Measurements from ENCODE around the gene ZC3H14.

The ZC3H14 gene

GRCh38 chr14:88607829-88608228 is 45.0 kb downstream of the ZC3H14 start:
- no peak for DNase-seq

- peak; percentile 6 for DNase-seq
Measured at GRCh38 chr14:88611878-88612277, 49.0 kb downstream of the ZC3H14 start.

GRCh38 chr14:88612981-88613380 is 50.1 kb downstream of the ZC3H14 start:
- DNase-seq: no peak

GRCh38 chr14:88613552-88614010 is 50.7 kb downstream of the ZC3H14 start:
- DNase-seq: peak; percentile 11

GRCh38 chr14:88614218-88614907 is 51.5 kb downstream of the ZC3H14 start:
- DNase-seq: peak; percentile 82

- no peak for DNase-seq
Measured at GRCh38 chr14:88616697-88617096, 53.9 kb downstream of the ZC3H14 start.

- no peak for DNase-seq
Measured at GRCh38 chr14:88617479-88617878, 54.6 kb downstream of the ZC3H14 start.

GRCh38 chr14:88618476-88618875 is 55.6 kb downstream of the ZC3H14 start:
- DNase-seq: no peak

- peak; percentile 19 for DNase-seq
Measured at GRCh38 chr14:88621100-88621499, 58.3 kb downstream of the ZC3H14 start.

GRCh38 chr14:88625671-88626070 is 62.8 kb downstream of the ZC3H14 start:
- DNase-seq: no peak

GRCh38 chr14:88628033-88628432 is 65.2 kb downstream of the ZC3H14 start:
- DNase-seq: no peak

GRCh38 chr14:88628462-88628861 is 65.6 kb downstream of the ZC3H14 start:
- DNase-seq: no peak

GRCh38 chr14:88630565-88630964 is 67.7 kb downstream of the ZC3H14 start:
- DNase-seq: peak; percentile 49

- no peak for DNase-seq
Measured at GRCh38 chr14:88631091-88631490, 68.3 kb downstream of the ZC3H14 start.

- no peak for DNase-seq
Measured at GRCh38 chr14:88632512-88632911, 69.7 kb downstream of the ZC3H14 start.

GRCh38 chr14:88639221-88639620 is 76.4 kb downstream of the ZC3H14 start:
- DNase-seq: no peak

GRCh38 chr14:88660056-88660455 is 97.2 kb downstream of the ZC3H14 start:
- DNase-seq: peak; percentile 8

- DNase-seq: peak; percentile 74
Measured at GRCh38 chr14:88667555-88668273, 104.9 kb downstream of the ZC3H14 start.

GRCh38 chr14:88668448-88669116 is 105.7 kb downstream of the ZC3H14 start:
- DNase-seq: no peak

- no peak for DNase-seq
Measured at GRCh38 chr14:88669346-88669745, 106.5 kb downstream of the ZC3H14 start.
